GM12865 (cell line): ENCODE data around the gene HDAC6.
A peak's percentile ranks its signal among the peaks of the same experiment; 100 is the strongest.

Experiments used
- DNase-seq: peaks from one replicate; pipeline ENCODE4 v3.0.0; 2010; ENCODE audit warnings: low read depth
- H3K4me3 ChIP-seq: 2 replicates; pipeline ENCODE4 v1.5.1; 2011; ENCODE audit warnings: mild to moderate bottlenecking, low read depth, low read length, control low read depth
- CTCF ChIP-seq: IDR thresholded peaks from 2 replicates; pipeline ENCODE4 v1.5.1; 2011; ENCODE audit warnings: low read length, control low read depth, low read depth, inconsistent platforms; ENCODE audit not compliant: insufficient read depth; ENCODE audit errors: missing control alignments

HDAC6 gene

GRCh38 chrX:48824066-48824465, 22.2 kb downstream of the HDAC6 start:
- TF ChIP-seq CTCF: no peak
- no peak for DNase-seq
- H3K4me3 ChIP-seq: no peak overlapping the region

- TF ChIP-seq CTCF: peak; percentile 26
- DNase-seq: peak; percentile 15
- H3K4me3 ChIP-seq: no peak within 1 kb of the TSS
Observed at GRCh38 chrX:48826135-48826875, 24.4 kb downstream of the HDAC6 start, which contains the start of gene ERAS. TSS of gene ERAS (plus strand) at chrX:48826513. CDS start at chrX:48829124, 2,611 bp downstream.

- H3K4me3 ChIP-seq: no peak overlapping the region
Observed at GRCh38 chrX:48826876-48827653, 25.2 kb downstream of the HDAC6 start.

GRCh38 chrX:48827654-48827968, 25.7 kb downstream of the HDAC6 start:
- H3K4me3 ChIP-seq: no peak overlapping the region
- DNase-seq: no peak
- no peak for TF ChIP-seq CTCF

More at GRCh38 chrX:48826876-48827653, 25.2 kb downstream of the HDAC6 start:
- TF ChIP-seq CTCF: no peak
- no peak for DNase-seq

GRCh38 chrX:48829016-48829735, 27.3 kb downstream of the HDAC6 start:
- no peak overlapping the region for H3K4me3 ChIP-seq
- TF ChIP-seq CTCF: no peak
- no peak for DNase-seq

GRCh38 chrX:48831136-48831908, 29.5 kb downstream of the HDAC6 start:
- no peak for TF ChIP-seq CTCF
- H3K4me3 ChIP-seq: no peak overlapping the region
- DNase-seq: no peak
